HG02973 (cell line): ENCODE data around the gene DEXI.

ENCODE experiments used
- ATAC-seq: cut with Tn5 transposase; IDR thresholded peaks from one replicate; pipeline ENCODE4 v1.9.1; 2021; ENCODE audit warnings: moderate library complexity; ENCODE audit not compliant: unreplicated experiment

DEXI gene

DNA sequence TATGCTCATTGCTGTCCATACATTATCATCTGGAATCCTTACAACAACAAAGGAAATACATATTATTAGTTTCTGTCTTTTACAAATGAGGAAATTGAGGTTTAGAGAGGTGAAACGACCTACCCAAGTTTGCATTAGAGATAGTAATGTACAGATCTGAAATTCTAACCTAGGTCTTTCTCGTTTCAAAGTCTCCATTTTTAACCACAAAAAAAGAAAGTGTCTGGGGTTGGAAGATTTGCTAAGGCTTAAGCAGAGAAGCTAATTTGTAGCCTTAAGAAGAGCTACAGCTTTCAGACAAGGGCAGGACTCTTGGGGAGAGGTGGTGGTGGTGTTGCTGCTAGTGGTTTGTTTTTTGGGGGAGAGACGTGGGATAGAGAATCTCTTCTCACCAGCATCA lies 46.1 kb downstream of the DEXI start:
- ATAC-seq = no peak

GRCh38 chr16:10895053-10895946 lies 47.0 kb downstream of the DEXI start:
- ATAC-seq = no peak

DNA sequence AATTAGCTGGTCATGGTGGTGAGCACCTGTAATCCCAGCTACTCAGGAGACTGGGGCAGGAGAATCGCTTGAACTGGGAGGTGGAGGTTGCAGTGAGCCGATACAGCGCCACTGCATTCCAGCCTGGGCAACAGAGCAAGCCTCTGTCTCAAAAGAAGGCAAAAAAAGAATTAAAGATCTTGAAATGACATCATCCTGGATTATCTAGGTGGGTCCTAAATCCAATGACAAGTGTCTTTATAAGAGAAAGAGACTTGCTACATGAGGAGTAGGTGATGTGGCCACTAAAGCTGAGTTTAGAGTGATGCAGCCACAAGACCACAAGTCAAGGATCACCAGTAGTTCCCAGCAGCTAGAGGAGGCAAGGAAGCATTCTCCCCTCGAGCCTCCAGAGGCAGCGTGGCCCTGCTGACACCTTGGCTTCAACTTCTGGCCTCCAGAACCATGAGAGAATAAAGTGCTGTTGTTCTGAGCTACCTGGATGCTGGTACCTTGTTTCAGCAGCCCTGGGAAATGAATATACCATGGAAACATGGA lies 49.4 kb downstream of the DEXI start:
- ATAC-seq = no peak

- ATAC-seq = no peak
Measured at GRCh38 chr16:10889855-10890254, 52.4 kb downstream of the DEXI start.

DNA sequence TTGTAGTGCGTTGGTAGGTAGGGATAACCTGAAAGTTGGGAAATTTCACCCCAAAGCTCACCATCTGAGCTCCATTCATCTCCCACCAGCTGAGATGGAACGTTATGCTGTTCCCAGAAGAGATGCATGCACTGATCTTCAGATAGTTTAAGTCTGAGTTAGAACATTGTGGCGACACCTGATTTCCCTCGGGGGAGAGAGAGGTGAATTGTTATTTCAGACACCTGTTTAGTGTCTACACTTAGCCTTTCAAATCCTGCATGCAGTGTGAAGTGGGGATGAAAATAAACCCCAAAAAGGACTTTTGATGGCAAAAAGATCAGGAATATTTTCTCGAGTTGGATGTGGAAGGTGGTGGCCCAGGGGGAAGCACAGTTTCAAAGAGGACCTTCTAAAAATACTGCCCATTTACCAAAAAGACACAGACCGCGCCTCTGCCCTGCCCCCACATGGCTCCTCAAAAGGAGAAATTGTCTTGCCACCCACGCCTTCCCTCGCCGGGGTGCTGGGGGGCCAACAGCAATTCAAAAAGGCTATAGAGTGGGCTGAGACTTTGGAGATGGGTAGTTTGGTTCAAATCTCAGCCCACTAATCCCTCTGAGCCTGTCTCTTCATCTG lies 53.8 kb downstream of the DEXI start:
- ATAC-seq = no peak

GRCh38 chr16:10885246-10885645 lies 57.0 kb downstream of the DEXI start:
- no peak for ATAC-seq

DNA sequence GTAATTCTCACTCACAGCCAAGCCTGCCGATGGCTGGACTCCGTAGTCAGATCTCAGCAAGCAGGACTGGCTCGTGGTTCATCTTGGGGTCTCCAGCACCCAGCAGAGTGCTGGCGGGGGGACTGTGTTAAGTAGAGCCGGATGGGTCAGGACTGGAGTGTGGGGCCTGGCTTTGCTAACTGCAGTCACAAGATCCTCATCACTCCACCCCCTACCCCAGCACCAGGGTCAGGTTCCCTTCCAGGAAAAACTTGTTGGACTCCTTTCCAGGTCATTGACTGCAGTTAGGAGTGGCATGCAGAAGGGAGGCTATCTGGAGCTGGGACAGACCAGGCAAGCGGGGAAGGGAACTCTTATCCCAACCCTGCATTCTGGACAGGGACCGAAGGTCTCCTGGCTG lies 59.3 kb downstream of the DEXI start:
- no peak for ATAC-seq

GRCh38 chr16:10881479-10882030 lies 60.7 kb downstream of the DEXI start:
- no peak for ATAC-seq

DNA sequence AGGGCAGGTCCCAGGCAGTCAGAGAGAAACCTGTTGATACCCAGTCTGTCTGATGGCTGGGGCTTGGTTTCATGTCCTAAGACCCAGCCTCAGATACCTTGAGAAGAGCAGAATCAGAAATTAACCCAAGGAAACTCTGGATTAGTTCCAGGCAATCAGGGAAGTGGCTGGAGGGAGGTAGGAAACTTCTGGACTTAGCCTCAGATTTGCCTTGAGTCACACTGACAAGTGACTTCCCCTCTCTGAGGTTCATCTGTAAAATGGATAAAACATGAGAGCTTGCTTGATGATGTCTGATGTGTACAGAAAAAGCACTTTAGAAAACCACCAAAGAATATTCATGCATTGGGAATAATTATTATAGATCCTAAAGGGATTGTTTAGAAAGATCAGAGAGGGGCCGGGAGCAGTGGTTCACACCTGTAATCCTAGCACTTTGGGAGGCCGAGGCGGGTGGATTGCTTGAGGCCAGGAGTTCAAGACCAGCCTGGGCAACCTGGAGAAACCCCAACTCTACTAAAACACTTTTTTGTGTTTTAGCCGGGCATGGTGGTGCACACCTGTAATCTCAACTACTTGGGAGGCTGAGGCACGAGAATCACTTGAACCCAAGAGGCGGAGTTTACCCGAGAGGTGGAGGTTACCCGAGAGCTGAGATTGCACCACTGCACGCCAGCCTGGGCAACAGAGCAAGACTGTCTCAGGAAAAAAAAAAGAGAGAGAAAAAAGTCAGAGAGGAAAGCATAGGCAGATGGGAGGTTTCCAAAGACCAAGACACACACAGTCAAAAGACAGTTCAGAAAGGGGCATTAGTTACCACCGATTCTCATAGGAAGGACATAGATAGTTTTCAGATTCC lies 61.4 kb downstream of the DEXI start:
- no peak for ATAC-seq

GRCh38 chr16:10879681-10880589 lies 62.3 kb downstream of the DEXI start:
- no peak for ATAC-seq
